HG03175 (cell line): Measurements from ENCODE around the gene MGAT4B.

ENCODE experiments used
- ATAC-seq: cut with Tn5 transposase; IDR thresholded peaks from one replicate; pipeline ENCODE4 v1.9.1; 2021; ENCODE audit warnings: mild to moderate bottlenecking, moderate library complexity; ENCODE audit not compliant: unreplicated experiment

Gene MGAT4B

DNA sequence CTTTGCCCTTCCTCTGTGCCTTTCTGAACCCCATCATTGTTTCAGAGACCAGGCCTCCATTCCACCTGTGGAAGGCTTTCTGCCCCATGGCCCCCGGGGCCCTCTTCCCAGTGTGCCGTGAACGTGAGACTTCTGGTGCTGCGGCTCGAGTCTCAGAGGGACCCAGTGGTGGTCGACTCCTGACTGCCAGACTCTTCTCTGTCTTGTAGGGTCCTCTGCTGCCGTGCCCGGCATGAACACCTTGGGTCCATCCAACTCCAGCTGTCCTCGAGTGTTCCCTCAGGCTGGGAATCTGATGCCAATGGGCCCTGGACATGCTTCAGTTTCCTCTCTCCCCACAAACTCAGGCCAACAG, 33.0 kb downstream of the MGAT4B start:
- ATAC-seq, result no peak

- no peak for ATAC-seq
These were observed 34.3 kb downstream of the MGAT4B start for GRCh38 chr5:179772351-179772750.

- ATAC-seq, result no peak
These were observed 35.3 kb downstream of the MGAT4B start for GRCh38 chr5:179771311-179771895.

DNA sequence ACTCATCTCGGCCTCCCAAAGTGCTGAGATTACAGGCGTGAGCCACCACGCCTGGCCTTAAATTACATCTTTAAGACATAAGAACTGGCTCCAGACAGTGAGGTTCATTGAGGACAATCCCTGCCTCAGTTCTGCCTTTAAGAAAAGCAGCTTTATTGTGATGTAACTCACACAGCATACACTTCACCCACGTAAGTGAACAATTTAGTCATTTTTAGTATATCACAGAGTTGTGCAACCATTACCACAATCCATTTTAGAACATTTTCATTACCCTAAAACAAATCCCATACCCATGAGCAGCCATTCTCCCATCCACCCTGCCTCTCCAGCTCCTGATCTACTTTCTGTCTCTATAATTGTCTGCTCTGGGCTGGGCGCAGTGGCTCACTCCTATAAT, 36.9 kb downstream of the MGAT4B start:
- ATAC-seq, result no peak

DNA sequence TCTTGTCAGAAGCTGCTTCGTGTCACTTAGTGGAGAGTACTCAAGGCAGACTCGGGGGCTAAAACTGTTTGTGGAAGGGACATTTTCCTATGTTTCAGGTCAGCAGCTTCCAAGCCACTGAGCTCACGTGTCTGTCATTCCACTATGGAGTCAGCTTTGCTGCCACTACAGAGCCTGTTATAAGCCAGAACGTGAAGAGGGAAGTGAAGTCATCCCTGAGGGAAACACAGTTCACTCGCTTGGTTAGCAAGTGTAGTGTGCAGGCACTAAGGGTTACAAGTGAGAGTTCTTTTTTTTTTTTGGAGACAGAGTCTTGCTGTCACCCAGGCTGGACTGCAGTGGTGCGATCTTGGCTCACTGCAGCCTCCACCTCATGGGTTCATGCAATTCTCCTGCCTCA, 37.4 kb downstream of the MGAT4B start:
- ATAC-seq, result no peak

- ATAC-seq, result no peak
These were observed 38.2 kb downstream of the MGAT4B start for GRCh38 chr5:179768326-179769085.

- no peak for ATAC-seq
These were observed 39.1 kb downstream of the MGAT4B start for GRCh38 chr5:179767496-179768100.

DNA sequence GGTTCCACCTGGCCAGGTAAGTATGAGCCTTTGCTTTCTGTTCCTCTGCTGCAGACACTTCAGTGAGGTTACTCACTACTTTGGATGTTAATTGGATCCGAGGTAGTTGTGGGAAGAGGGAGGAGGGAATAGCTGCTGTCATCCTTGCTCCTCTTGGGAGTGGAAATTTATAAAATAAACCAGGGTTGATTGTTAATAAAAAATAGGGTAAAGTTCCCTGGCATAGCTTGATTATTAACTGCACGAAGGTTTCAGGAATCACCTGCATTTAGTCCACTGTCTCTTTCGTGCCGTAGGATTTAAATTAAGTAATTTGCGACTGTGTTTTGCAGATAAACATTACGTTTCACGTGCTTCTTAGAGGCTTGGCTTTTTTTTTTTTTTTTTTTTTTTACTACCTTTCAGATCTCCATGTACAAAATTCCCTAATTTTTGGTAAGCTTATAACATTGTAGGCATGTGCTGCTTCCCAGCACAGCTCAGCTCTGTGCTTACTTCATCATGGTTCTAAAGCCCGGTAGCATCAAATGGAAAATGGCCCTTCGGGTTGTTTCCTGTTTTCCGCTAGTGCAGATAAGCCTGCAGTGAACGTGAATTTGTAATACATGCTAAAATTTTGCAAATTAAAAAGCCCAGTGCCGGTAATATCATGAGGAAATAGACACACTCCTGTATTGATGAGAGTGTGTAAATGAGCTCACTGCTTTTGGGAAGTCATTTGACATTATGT, 39.8 kb downstream of the MGAT4B start:
- no peak for ATAC-seq

DNA sequence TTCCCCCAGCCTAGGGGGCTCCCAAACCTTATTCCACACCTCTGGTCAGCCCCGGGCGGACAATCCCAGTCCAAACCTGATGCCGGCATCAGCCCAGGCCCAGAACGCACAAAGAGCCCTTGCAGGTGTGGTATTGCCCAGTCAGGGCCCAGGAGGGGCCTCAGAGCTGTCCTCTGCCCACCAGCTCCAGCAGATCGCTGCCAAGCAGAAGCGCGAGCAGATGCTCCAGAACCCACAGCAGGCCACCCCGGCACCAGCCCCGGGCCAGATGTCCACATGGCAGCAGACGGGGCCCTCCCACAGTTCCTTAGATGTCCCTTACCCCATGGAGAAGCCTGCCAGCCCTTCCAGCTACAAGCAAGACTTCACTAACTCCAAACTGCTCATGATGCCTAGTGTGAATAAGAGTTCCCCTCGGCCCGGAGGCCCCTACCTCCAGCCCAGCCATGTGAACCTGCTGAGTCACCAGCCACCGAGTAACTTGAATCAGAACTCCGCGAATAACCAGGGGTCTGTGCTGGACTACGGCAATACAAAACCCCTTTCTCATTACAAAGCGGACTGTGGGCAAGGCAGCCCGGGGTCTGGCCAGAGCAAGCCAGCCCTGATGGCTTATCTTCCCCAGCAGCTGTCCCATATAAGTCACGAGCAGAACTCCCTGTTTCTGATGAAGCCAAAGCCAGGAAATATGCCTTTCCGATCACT, 40.5 kb downstream of the MGAT4B start:
- no peak for ATAC-seq

DNA sequence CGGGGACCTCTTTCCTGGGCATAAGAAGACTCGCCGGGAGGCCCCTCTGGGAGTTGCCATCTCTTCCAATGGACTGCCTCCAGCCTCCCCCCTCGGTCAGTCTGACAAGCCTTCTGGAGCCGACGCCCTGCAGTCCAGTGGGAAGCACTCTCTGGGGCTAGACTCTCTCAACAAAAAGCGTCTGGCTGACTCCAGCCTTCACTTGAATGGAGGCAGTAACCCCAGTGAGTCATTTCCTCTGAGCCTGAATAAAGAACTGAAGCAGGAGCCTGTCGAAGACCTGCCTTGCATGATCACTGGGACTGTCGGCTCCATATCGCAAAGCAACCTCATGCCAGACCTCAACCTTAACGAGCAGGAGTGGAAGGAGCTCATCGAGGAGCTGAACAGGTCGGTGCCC, 41.3 kb downstream of the MGAT4B start:
- ATAC-seq, result no peak

- no peak for ATAC-seq
These were observed 42.6 kb downstream of the MGAT4B start for GRCh38 chr5:179764056-179764455.

DNA sequence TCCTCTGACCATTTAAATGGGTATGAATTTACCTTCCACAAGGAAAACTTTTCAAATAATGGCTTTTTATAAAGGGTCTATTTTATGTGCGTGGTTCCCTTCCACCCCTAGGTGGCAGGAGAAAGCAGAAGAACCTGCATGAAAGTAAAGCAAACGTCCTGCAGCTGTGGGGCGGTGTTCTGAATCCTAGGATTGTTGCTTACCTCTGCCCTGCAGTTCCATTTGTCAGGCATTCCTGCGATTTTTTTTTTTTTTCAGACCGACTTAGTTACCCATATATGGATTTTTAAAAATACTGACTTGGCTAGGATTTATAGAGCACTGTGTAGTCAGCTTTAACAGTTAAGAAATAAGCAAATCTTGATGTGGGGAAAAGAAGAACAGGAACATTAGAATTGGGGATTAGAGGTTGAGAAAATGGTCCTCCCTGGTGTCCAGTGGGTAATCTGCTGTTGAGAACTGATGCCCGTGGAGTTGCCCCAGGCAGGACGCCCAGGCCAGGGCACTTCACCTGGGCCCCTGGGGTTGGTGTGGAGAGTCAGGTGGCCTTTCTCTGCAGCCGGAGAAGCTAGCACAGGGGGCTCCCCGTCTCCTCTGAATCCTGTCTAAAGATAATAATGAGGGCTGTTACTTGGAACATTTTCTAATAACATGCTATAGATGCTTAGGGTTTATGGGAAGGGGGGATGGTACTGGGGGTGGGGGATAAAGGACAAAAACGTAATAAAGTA, 43.3 kb downstream of the MGAT4B start:
- ATAC-seq, result peak; percentile 64

DNA sequence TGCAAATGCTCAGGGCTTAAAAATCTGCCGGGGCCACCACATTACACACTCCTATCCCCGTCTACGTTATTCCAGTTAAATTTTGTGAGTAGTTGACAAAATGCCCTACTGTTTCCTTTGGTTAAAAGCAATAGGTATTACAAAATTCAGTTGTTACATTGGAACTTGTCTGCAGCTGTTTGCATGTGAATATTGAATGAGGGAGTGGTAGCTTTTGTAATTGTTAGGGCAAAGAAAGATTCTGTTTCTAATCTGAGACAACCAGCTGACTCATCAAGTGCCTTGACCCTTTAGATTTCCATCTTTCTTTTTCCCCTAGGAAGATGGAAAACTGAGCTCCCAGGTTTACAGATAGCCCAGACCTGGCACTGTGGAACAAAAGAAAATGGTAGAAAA, 43.9 kb downstream of the MGAT4B start:
- no peak for ATAC-seq

DNA sequence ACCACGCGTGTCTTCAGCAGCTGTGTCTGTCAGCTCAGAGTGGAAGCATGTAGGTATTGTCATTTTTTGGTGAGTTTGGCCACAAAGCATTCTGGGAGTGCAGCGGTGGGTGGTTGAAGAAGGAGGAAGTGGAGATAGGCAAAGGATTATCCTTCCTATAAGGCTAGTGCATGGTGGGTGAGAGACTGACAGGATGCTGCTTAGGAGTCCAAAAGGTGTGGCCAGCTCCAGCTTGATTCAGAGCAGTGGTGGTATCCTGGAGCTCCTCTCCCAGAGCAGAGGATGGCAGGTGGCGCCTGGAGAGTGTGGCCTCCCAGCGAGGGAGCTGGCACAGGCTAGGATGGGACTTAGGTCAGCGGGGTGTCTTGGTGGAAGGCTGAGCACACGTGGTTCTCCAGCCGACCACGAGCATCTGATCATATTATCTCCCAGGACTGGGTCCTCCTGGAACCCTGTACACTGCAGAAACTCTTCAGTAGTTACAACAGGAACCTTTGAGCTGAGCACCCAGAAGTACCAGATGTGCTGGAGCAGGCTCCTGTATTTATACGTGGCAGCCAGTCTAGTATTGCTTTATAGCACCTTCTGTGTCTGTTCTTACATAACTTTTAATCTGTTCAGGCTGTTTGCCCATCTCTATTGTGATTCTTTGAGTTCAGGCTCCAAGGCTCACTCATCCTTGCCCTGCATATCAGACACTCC, 44.4 kb downstream of the MGAT4B start:
- no peak for ATAC-seq

DNA sequence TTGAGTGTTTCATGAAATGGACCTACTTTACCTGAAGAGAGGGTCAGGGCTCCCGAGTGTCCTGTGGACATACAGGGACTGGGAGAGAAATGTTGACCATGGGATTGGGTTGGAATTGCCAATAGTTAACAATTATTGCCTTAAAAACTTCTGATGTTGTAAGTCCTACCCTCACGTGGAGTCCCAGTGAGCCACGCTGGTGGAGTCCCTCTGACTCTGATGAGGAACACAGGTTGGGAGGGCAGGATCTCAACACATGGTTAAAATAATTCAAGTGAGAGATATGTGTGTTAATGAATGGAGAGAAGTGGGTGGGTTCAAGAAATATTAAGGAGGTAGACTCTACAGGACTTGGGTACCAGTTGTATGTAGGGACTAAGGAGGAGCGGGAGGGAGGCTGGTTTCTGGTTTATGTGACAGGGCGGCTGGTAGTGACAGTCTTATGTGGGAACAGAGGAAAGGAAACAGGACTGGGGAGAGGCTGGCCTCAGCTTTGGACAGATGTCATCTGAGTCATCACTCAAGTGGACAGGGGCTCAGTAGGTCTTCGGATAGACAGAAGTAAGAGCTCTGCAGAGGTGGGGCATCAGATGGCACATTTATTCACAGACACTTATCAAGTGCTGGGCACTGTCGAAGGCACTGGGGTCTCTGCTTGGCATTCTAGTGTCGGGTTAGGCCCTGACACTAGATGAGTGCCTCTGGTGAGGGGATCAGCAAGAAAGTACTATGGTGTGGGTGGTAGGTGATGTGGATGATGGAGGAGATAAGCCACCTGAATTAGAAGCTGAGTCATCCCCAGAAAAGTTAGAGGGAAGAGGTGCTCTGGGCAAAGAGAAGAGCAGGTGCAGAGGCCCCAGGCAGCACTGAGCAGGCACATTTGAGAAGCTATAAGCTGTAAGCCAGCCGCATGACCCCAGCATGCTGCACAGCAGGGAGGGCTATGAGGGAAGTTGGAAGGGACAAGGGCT, 46.8 kb downstream of the MGAT4B start:
- no peak for ATAC-seq

- ATAC-seq, result no peak
These were observed 47.7 kb downstream of the MGAT4B start for GRCh38 chr5:179758955-179759354.

- ATAC-seq, result no peak
These were observed 51.6 kb downstream of the MGAT4B start for GRCh38 chr5:179755022-179755421.

GRCh38 chr5:179753971-179754370, 52.7 kb downstream of the MGAT4B start:
- ATAC-seq, result no peak
